Measurements from ENCODE around the gene ATP6V1E1.

GRCh38 chr22:17631076-17631565, 2.6 kb upstream of the ATP6V1E1 start:
- TF ChIP-seq CTCF (IDR thresholded peaks at IDR 0.05) = no peak
- no peak for TF ChIP-seq POLR2AphosphoS5 (IDR thresholded peaks at IDR 0.05)
- TF ChIP-seq POLR2A (IDR thresholded peaks at IDR 0.05) = no peak
